Hippocampal formation (tissue), 2 donors: ENCODE results near the gene C5AR1.
"Not testable (repeated sequence)": the region's sequence is repeated elsewhere in the genome, so short reads cannot be mapped to it uniquely, and the experiment has no call there.

Experiments used
- DNase-seq, 2 donors: peaks; one replicate each; lab custom pipeline; 2025; lab: John Stamatoyannopoulos, UW

C5AR1 gene

GRCh38 chr19:47331931-47332547 lies 22.4 kb downstream of the C5AR1 start, which contains the start of gene C5AR2:
C5AR2 (plus strand) TSS chr19:47332175; CDS start chr19:47340800, 8,625 bp downstream.
- DNase-seq: no peak

- peak in 1 of 2 donors; percentile 20 for DNase-seq
Measured at GRCh38 chr19:47336765-47337718, 27.4 kb downstream of the C5AR1 start.

GRCh38 chr19:47339196-47339880 lies 29.7 kb downstream of the C5AR1 start:
- DNase-seq: no peak

GRCh38 chr19:47340477-47341208 lies 31.0 kb downstream of the C5AR1 start:
- no peak for DNase-seq

GRCh38 chr19:47341734-47342133 lies 32.1 kb downstream of the C5AR1 start:
- no peak for DNase-seq

- DNase-seq: no peak
Measured at GRCh38 chr19:47343194-47343802, 33.6 kb downstream of the C5AR1 start.

- DNase-seq: no peak
Measured at GRCh38 chr19:47344425-47344824, 34.8 kb downstream of the C5AR1 start.

GRCh38 chr19:47346024-47346423 lies 36.4 kb downstream of the C5AR1 start:
- not testable (repeated sequence) for DNase-seq

GRCh38 chr19:47348819-47349795 lies 39.4 kb downstream of the C5AR1 start, which contains the start of gene DHX34:
DHX34 (plus strand) TSS chr19:47349315; CDS start chr19:47353031, 3,716 bp downstream.
- DNase-seq: peak; percentile 94 to 96

- no peak for DNase-seq
Measured at GRCh38 chr19:47350630-47351029, 41.0 kb downstream of the C5AR1 start.

- DNase-seq: no peak
Measured at GRCh38 chr19:47351548-47351947, 41.9 kb downstream of the C5AR1 start.

GRCh38 chr19:47352095-47352494 lies 42.4 kb downstream of the C5AR1 start:
- DNase-seq: no peak

- DNase-seq: no peak
Measured at GRCh38 chr19:47353307-47353712, 43.6 kb downstream of the C5AR1 start.

- DNase-seq: no peak
Measured at GRCh38 chr19:47356900-47357299, 47.2 kb downstream of the C5AR1 start.

- DNase-seq: no peak
Measured at GRCh38 chr19:47357788-47358680, 48.4 kb downstream of the C5AR1 start.

GRCh38 chr19:47358936-47359335 lies 49.3 kb downstream of the C5AR1 start:
- no peak for DNase-seq

- DNase-seq: no peak
Measured at GRCh38 chr19:47362321-47362720, 52.7 kb downstream of the C5AR1 start.

- DNase-seq: no peak
Measured at GRCh38 chr19:47363758-47364531, 54.3 kb downstream of the C5AR1 start.
